ENCODE data around the gene CLEC4D. TPM values are rescaled to one million over a fixed set of nuclear protein-coding genes. Genes with fewer than 3 reads are reported as not detected.
"Not testable (repeated sequence)": the region's sequence is repeated elsewhere in the genome, so short reads cannot be mapped to it uniquely, and the experiment has no call there.

The CLEC4D gene
- total and polyA plus RNA-seq, 2 of the 8 experiments (the other 6 are each of a cell fraction or from before 2014, with no cell fraction given): 0.14 TPM; not detected in 1

- not testable (repeated sequence) for H2AK5ac ChIP-seq (ENCODE audit: low read depth, low read length); H3K56ac ChIP-seq (replicated peaks; ENCODE audit: insufficient read length, low read depth, low read length); H3K4ac ChIP-seq (replicated peaks; ENCODE audit: insufficient read length, low read depth, low read length); H4K91ac ChIP-seq (replicated peaks; ENCODE audit: insufficient read length, low read length); DNase-seq (ENCODE audit: low read depth in 1 of 2, low spot score in 2 of 2); H3K27me3 ChIP-seq (replicated peaks in 1 of 4; ENCODE audit: control insufficient read depth in 3 of 4, extremely low read depth in 1 of 4, insufficient read depth in 3 of 4, low read length in 3 of 4); H3K79me2 ChIP-seq (ENCODE audit: control insufficient read depth in 1 of 2, insufficient read depth in 2 of 2, low read length in 2 of 2); H3K79me1 ChIP-seq (ENCODE audit: low read depth, low read length); H4K8ac ChIP-seq (ENCODE audit: extremely low read depth, insufficient read depth, low read length); H3K18ac ChIP-seq (ENCODE audit: extremely low read depth, low read length); H3K23ac ChIP-seq (ENCODE audit: insufficient read length); FAIRE-seq; H3K36me3 ChIP-seq (ENCODE audit: control insufficient read depth in 2 of 4, insufficient read depth in 4 of 4, low read length in 3 of 4); H3K4me2 ChIP-seq (ENCODE audit: insufficient read depth in 1 of 2, low read depth in 2 of 2, low read length in 2 of 2); H3K9ac ChIP-seq (replicated peaks in 1 of 4; ENCODE audit: extremely low read depth in 1 of 4, low read depth in 3 of 4, low read length in 3 of 4); H3K4me3 ChIP-seq (ENCODE audit: extremely low read depth in 1 of 4, insufficient read depth in 2 of 4, low read depth in 3 of 4, low read length in 4 of 4); H3K14ac ChIP-seq (ENCODE audit: insufficient read length); H2AFZ ChIP-seq (ENCODE audit: low read length); H2BK20ac ChIP-seq (ENCODE audit: low read length); H3K23me2 ChIP-seq (ENCODE audit: low read depth, low read length); H3K27ac ChIP-seq (ENCODE audit: low read depth, low read length); H2BK120ac ChIP-seq (replicated peaks; ENCODE audit: low read depth, low read length); H2BK12ac ChIP-seq (ENCODE audit: low read depth, low read length); H2BK15ac ChIP-seq (ENCODE audit: low read length); H4K5ac ChIP-seq (ENCODE audit: insufficient read length, low read depth, low read length); H4K20me1 ChIP-seq (replicated peaks in 1 of 2; ENCODE audit: control insufficient read depth in 1 of 2, insufficient read depth in 2 of 2, low read length in 2 of 2); H2BK5ac ChIP-seq (ENCODE audit: low read depth, low read length)
- Histone ChIP-seq H3K9me3 (ENCODE audit: insufficient read depth in 2 of 2, low read depth in 1 of 2, low read length in 1 of 2) (peaks cover 8 to 13% of the 10 kb centered on the region in 2 experiments), H3K4me1 (replicated peaks in 1 of 4; ENCODE audit: control insufficient read depth in 3 of 4, insufficient read depth in 4 of 4, low read length in 3 of 4) (peaks cover 0 to 11% (median 6%) of the 10 kb centered on the region in 4 experiments; a peak in 6 of 7 replicates)
- ChIA-PET CTCF (ENCODE audit: partially characterized antibody) (interaction anchor here (0.9 to 1.9 kb wide), 4 partner anchors 12 to 294 kb away, joined by 3 to 6 read pairs (median 4); no protein-coding TSS in a partner anchor), POLR2A (ENCODE audit: partially characterized antibody) (interaction anchor here (0.7 kb wide), 1 partner anchor 22 kb away, joined by 3 read pairs; no protein-coding TSS in a partner anchor)
- WGBS, 2 experiments (ENCODE audit: extremely low coverage in 1 of 2, insufficient coverage in 1 of 2, insufficient read length in 1 of 2, insufficient replicate concordance in 2 of 2, low coverage in 1 of 2, low lambda C conversion rate in 2 of 2, missing lambda C conversion rate in 1 of 2): 88% methylated on average over 2 of the region's 2 CpGs; no CpG with 5 or more reads in 1 of the 2 experiments
These were observed 52.7 kb downstream of the CLEC4D start for GRCh38 chr12:8566052-8566451.

Data from H1 (cell line).